GM13977 (cell line): ENCODE results near the gene OR5H2.

ENCODE experiments used
- DNase-seq: peaks from one replicate; pipeline ENCODE4 v3.0.0; 2012; ENCODE audit warnings: low spot score
- in situ Hi-C: fragments of 300-500 bp; cut with MboI; formaldehyde crosslinking; loops from one replicate; pipeline ENCODE4 v1.12.0; 2022; ENCODE audit warnings: low sequenced_read_pairs, low pct_unique_long_range_greater_than_20kb, mixed read lengths, inconsistent platforms; ENCODE audit not compliant: unreplicated experiment
- TF ChIP-seq, protein P1 (sequence below): IDR thresholded peaks from 2 replicates; pipeline ENCODE4 v1.5.1; 2012; ENCODE audit warnings: mild to moderate bottlenecking, control low read depth; ENCODE audit not compliant: insufficient read depth; ENCODE audit errors: extremely low read depth, missing control alignments

The OR5H2 gene

DNA sequence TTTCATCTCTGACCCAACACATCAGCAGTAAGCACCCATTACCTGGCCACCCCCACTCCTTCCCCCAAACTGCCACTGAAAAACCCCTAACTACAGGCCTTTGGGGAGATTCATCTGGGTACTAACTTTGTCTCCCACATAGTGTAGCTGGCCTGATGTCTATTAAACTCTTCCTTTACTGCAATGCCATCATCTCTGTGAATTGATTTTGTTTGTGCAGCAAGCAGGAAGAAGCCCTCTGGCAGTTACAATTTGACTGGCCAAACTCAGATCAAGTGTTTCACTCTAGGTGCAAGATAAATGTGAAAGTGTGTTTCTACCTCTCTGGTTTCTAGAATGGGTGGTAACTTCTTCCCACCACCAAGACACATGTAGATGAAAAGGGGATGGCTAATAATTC is 44.6 kb downstream of the OR5H2 start:
- peak; percentile 5 for DNase-seq
- TF ChIP-seq, protein P1, sequence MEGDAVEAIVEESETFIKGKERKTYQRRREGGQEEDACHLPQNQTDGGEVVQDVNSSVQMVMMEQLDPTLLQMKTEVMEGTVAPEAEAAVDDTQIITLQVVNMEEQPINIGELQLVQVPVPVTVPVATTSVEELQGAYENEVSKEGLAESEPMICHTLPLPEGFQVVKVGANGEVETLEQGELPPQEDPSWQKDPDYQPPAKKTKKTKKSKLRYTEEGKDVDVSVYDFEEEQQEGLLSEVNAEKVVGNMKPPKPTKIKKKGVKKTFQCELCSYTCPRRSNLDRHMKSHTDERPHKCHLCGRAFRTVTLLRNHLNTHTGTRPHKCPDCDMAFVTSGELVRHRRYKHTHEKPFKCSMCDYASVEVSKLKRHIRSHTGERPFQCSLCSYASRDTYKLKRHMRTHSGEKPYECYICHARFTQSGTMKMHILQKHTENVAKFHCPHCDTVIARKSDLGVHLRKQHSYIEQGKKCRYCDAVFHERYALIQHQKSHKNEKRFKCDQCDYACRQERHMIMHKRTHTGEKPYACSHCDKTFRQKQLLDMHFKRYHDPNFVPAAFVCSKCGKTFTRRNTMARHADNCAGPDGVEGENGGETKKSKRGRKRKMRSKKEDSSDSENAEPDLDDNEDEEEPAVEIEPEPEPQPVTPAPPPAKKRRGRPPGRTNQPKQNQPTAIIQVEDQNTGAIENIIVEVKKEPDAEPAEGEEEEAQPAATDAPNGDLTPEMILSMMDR, result no peak
- in situ Hi-C loops, result loop anchor here (10.0 to 25.0 kb wide), 3 partner anchors 282 to 540 kb away; no protein-coding TSS in a partner anchor

GRCh38 chr3:98328933-98329332 is 46.6 kb downstream of the OR5H2 start:
- no peak for DNase-seq
- TF ChIP-seq, protein P1, result no peak
- in situ Hi-C loops, result loop anchor here (10.0 to 25.0 kb wide), 3 partner anchors 284 to 542 kb away; no protein-coding TSS in a partner anchor

- DNase-seq, result peak; percentile 29
- TF ChIP-seq, protein P1, result peak; percentile 75
- in situ Hi-C loops, result loop anchor here (10.0 to 25.0 kb wide), 3 partner anchors 285 to 542 kb away; no protein-coding TSS in a partner anchor
These were observed 47.3 kb downstream of the OR5H2 start for GRCh38 chr3:98329392-98330124.

- in situ Hi-C loops, result loop anchor here (25.0 kb wide), 2 partner anchors 481 to 544 kb away; no protein-coding TSS in a partner anchor
- TF ChIP-seq, protein P1, result no peak
- DNase-seq, result no peak
These were observed 49.0 kb downstream of the OR5H2 start for GRCh38 chr3:98331329-98331728.
